DND-41 (cell line): ENCODE results near the gene AP1B1.
"Not testable (repeated sequence)": the region's sequence is repeated elsewhere in the genome, so short reads cannot be mapped to it uniquely, and the experiment has no call there.

ENCODE experiments used
- ATAC-seq: fragments of 200-7000 bp; cut with Tn5 transposase; 3 replicates; pipeline ENCODE4 v1.9.1; 2021; ENCODE audit warnings: low read depth; ENCODE audit not compliant: insufficient read depth
- DNase-seq: peaks from one replicate; pipeline ENCODE4 v3.0.0-alpha.2; 2020
- H2AFZ ChIP-seq: 2 replicates; pipeline ENCODE4 v1.6.0; 2012; ENCODE audit warnings: low read depth, low read length
- H3K27ac ChIP-seq: 2 replicates; pipeline ENCODE4 v1.5.1; 2012; ENCODE audit warnings: low read length, inconsistent platforms
- H3K27me3 ChIP-seq: fragments of 200-600 bp; sonication (generic); 2 replicates; pipeline ENCODE4 v1.6.0; 2012; ENCODE audit warnings: low read length, mild to moderate bottlenecking, inconsistent platforms; ENCODE audit not compliant: insufficient read depth, poor library complexity
- H3K36me3 ChIP-seq: 2 replicates; pipeline ENCODE4 v1.5.1; 2012; ENCODE audit warnings: low read length, inconsistent platforms; ENCODE audit not compliant: insufficient read depth
- H3K4me1 ChIP-seq: 2 replicates; pipeline ENCODE4 v1.5.1; 2012; ENCODE audit warnings: mild to moderate bottlenecking, low read length; ENCODE audit not compliant: insufficient read depth
- H3K4me2 ChIP-seq: 2 replicates; pipeline ENCODE4 v1.6.0; 2012; ENCODE audit warnings: mild to moderate bottlenecking, moderate library complexity, low read length, inconsistent platforms; ENCODE audit not compliant: insufficient read depth
- H3K4me3 ChIP-seq, 2 experiments: fragments of 200-600 bp in 1 of 2; shearing (Covaris generic) in 1 of 2; 2 replicates each; pipeline ENCODE4 v1.5.1; 2012 to 2016; ENCODE audit warnings: inconsistent platforms in 2 of 2, low read length in 2 of 2, mild to moderate bottlenecking in 2 of 2, low read depth in 1 of 2, moderate library complexity in 1 of 2
- H3K79me2 ChIP-seq: 2 replicates; pipeline ENCODE4 v1.6.0; 2012; ENCODE audit warnings: low read length, inconsistent platforms; ENCODE audit not compliant: insufficient read depth
- H3K9ac ChIP-seq: 2 replicates; pipeline ENCODE4 v1.6.0; 2012; ENCODE audit warnings: low read depth, mild to moderate bottlenecking, inconsistent platforms, low read length, moderate library complexity
- H3K9me3 ChIP-seq: 2 replicates; pipeline ENCODE4 v1.5.1; 2012; ENCODE audit warnings: low read length, moderate library complexity, mild to moderate bottlenecking, inconsistent platforms; ENCODE audit not compliant: insufficient read depth, severe bottlenecking
- H4K20me1 ChIP-seq: 2 replicates; pipeline ENCODE4 v1.6.0; 2012; ENCODE audit warnings: low read length; ENCODE audit not compliant: insufficient read depth
- EZH2 ChIP-seq: IDR thresholded peaks from 3 replicates; pipeline ENCODE4 v1.6.1; 2012; ENCODE audit warnings: borderline replicate concordance, low read depth, mild to moderate bottlenecking, moderate library complexity, low read length, inconsistent platforms; ENCODE audit not compliant: severe bottlenecking
- TF ChIP-seq, protein P1 (sequence below): IDR thresholded peaks from 2 replicates; pipeline ENCODE4 v1.5.1; 2012; ENCODE audit warnings: borderline replicate concordance, low read length, moderate library complexity, mild to moderate bottlenecking; ENCODE audit not compliant: poor library complexity, severe bottlenecking; ENCODE audit errors: extremely low read depth

The AP1B1 gene

DNA sequence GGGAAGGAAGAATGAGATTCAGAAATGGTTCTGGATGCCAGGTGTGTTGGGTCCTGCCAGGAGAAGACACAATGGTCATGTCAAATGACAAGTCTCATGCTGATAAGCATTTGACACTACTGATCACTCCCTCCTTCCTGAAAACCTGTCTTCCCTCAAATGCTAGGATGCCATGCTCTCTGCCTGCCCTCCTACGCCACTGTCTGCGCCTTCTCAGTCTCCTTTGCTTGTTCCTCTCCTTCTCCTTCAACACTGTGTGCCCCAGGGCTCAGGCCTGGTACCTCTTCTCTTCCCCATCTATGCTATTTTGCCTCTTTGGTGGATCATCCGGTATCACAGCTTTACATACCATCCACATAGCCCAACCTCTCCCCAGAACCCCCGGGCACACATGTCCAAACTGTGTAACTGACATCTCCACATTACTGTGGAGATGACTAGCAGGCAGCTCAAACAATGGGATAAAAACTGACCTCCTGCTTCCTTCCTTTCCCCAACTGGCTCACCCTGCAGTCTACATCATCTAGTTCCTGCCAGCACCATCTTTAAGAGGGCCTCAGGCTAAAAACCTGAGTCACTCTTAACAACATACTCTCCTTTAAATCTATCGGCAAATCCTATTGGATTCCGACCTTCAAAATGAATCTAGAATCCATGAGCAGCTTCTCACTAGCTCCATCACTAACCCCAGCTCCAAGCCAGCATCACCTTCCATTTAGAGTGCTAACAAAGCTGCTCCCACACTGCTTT is 8.2 kb downstream of the AP1B1 start:
- TF ChIP-seq, protein P1, sequence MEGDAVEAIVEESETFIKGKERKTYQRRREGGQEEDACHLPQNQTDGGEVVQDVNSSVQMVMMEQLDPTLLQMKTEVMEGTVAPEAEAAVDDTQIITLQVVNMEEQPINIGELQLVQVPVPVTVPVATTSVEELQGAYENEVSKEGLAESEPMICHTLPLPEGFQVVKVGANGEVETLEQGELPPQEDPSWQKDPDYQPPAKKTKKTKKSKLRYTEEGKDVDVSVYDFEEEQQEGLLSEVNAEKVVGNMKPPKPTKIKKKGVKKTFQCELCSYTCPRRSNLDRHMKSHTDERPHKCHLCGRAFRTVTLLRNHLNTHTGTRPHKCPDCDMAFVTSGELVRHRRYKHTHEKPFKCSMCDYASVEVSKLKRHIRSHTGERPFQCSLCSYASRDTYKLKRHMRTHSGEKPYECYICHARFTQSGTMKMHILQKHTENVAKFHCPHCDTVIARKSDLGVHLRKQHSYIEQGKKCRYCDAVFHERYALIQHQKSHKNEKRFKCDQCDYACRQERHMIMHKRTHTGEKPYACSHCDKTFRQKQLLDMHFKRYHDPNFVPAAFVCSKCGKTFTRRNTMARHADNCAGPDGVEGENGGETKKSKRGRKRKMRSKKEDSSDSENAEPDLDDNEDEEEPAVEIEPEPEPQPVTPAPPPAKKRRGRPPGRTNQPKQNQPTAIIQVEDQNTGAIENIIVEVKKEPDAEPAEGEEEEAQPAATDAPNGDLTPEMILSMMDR: no peak
- TF ChIP-seq EZH2: no peak
- H4K20me1 ChIP-seq: peaks cover 30% of the 10 kb centered on the region
- DNase-seq (no peak), ATAC-seq (no peak)
- peaks cover 46% of the 10 kb centered on the region for H3K36me3 ChIP-seq
- H3K79me2 ChIP-seq: peaks cover 82% of the 10 kb centered on the region
- H3K4me2 ChIP-seq: no peak overlapping the region
- H3K27ac ChIP-seq: no peak overlapping the region
- no peaks in the 10 kb centered on the region for H3K9me3 ChIP-seq
- peaks cover 5% of the 10 kb centered on the region; the same call in 1 of the 2 replicates for H3K4me1 ChIP-seq
- H3K4me3 ChIP-seq: no peak overlapping the region
- no peak overlapping the region for H2AFZ ChIP-seq
- H3K9ac ChIP-seq: no peak overlapping the region
- H3K27me3 ChIP-seq: no peaks in the 10 kb centered on the region

DNA sequence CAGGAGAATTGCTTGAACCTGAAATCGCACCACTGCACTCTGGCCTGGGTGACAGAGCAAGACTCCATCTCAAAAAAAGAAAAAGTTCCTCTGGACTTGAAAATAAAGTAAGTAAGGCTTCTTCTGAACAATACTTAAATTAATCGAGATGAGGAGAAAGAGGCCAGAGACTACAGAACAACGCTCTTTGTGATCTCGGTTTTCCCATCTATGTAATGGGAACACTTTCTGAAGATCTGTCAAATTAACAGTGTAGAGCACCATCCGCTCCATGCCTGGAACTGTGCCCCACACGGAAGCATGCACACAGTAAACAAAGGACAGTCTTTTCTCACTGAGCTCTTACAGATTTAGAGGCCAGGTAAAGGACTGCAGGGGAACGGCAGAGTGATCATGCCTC is 9.1 kb downstream of the AP1B1 start:
- Histone ChIP-seq H3K79me2 (peaks cover 82% of the 10 kb centered on the region), H3K4me3 (no peak overlapping the region), H2AFZ (no peak overlapping the region), H3K4me1 (peaks cover 5% of the 10 kb centered on the region; the same call in 1 of the 2 replicates), H3K4me2 (no peak overlapping the region), H4K20me1 (peaks cover 30% of the 10 kb centered on the region), H3K27me3 (no peaks in the 10 kb centered on the region), H3K9ac (no peak overlapping the region), H3K9me3 (no peaks in the 10 kb centered on the region), H3K36me3 (peaks cover 40% of the 10 kb centered on the region), H3K27ac (no peak overlapping the region)
- no peak for TF ChIP-seq EZH2
- TF ChIP-seq, protein P1: no peak
- DNase-seq: no peak
- no peak for ATAC-seq

DNA sequence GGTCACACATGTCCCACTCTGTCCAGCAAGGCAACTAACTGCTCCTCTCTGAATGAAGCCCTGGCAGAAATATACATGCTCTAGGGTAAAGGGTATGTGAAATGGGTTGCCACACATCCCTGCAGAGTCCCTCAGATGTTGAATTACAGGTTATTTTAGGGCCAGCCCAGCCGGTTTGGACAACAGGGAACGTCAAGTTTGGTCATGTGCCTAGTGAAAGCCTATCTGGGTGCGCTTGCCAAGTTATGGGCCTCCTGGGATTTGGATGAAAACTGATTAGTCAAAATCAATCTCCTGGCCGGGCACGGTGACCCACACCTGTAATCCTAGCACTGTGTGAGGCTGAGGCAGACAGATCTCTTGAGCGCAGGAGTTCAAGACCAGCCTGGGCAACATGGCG is 10.4 kb downstream of the AP1B1 start:
- H2AFZ ChIP-seq: no peak overlapping the region
- no peak overlapping the region for H3K9ac ChIP-seq
- H3K79me2 ChIP-seq: peaks cover 77% of the 10 kb centered on the region
- H3K9me3 ChIP-seq: no peaks in the 10 kb centered on the region
- H3K36me3 ChIP-seq: peaks cover 32% of the 10 kb centered on the region
- ATAC-seq (no peak), DNase-seq (no peak)
- no peak overlapping the region for H3K4me3 ChIP-seq
- no peaks in the 10 kb centered on the region for H3K27me3 ChIP-seq
- H4K20me1 ChIP-seq: peaks cover 30% of the 10 kb centered on the region
- TF ChIP-seq EZH2: no peak
- no peak overlapping the region for H3K4me2 ChIP-seq
- no peak overlapping the region for H3K27ac ChIP-seq
- H3K4me1 ChIP-seq: peaks cover 5% of the 10 kb centered on the region; the same call in 1 of the 2 replicates

DNA sequence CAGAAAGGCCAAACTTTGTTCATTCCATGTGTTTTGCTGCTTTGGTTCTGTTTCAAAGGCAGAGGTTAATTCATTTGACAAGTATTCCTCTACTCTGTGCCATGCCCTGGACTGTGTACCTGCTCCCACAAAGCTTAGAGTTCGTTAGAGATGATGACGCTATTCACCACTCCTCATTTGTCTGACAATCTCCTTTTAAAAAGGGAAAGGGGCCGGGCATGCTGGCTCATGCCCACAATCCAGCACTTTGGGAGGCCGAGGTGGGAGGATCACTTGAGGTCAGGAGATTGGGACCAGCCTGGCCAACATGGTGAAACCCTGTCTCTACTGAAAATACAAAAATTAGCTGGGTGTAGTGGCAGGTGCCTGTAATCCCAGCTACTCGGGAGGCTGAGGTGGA is 11.7 kb downstream of the AP1B1 start:
- Histone ChIP-seq H3K36me3 (peaks cover 23% of the 10 kb centered on the region), H4K20me1 (peaks cover 24% of the 10 kb centered on the region), H3K79me2 (peaks cover 76% of the 10 kb centered on the region)
- H3K4me3 ChIP-seq, H3K4me2 ChIP-seq, H2AFZ ChIP-seq, H3K9ac ChIP-seq, ATAC-seq, H3K27ac ChIP-seq, H3K4me1 ChIP-seq, H3K27me3 ChIP-seq, H3K9me3 ChIP-seq, DNase-seq: not testable (repeated sequence)
